Astrocyte (in vitro differentiated cells and primary cell): Measurements from ENCODE around the gene HOXB4. TPM values are rescaled to one million over a fixed set of nuclear protein-coding genes. Genes with fewer than 3 reads are reported as not detected.
A peak's percentile ranks its signal among the peaks of the same experiment; 100 is the strongest.

Experiments used
- DNase-seq: peaks from one replicate; pipeline ENCODE4 v3.0.0-alpha.2; 2010; ENCODE audit warnings: low read depth
- FAIRE-seq: peaks from 2 replicates; lab custom pipeline; 2011; peaks lifted over from hg19 to GRCh38; lab: Jason Lieb, UNC
- H2AFZ ChIP-seq: 2 replicates; pipeline ENCODE4 v1.6.0; 2012; ENCODE audit warnings: low read depth, low read length, inconsistent platforms
- H3K27ac ChIP-seq: 2 replicates; pipeline ENCODE4 v1.5.1; 2011; ENCODE audit warnings: low read depth, low read length, inconsistent platforms
- H3K27me3 ChIP-seq: 2 replicates; pipeline ENCODE4 v1.6.0; 2011; ENCODE audit warnings: low read length, inconsistent platforms; ENCODE audit not compliant: insufficient read depth
- H3K36me3 ChIP-seq: 2 replicates; pipeline ENCODE4 v1.5.1; 2011; ENCODE audit warnings: low read length, inconsistent platforms; ENCODE audit not compliant: insufficient read depth
- H3K4me1 ChIP-seq: 2 replicates; pipeline ENCODE4 v1.5.1; 2011; ENCODE audit warnings: low read length, inconsistent platforms; ENCODE audit not compliant: insufficient read depth
- H3K4me2 ChIP-seq: 2 replicates; pipeline ENCODE4 v1.6.0; 2012; ENCODE audit warnings: low read length, inconsistent platforms
- H3K4me3 ChIP-seq: 2 replicates; pipeline ENCODE4 v1.5.1; 2011; ENCODE audit warnings: low read depth, mild to moderate bottlenecking, low read length, inconsistent platforms; ENCODE audit not compliant: insufficient read depth
- H3K79me2 ChIP-seq: 2 replicates; pipeline ENCODE4 v1.6.0; 2012; ENCODE audit warnings: mild to moderate bottlenecking, low read length, inconsistent platforms; ENCODE audit not compliant: insufficient read depth
- H3K9ac ChIP-seq: 2 replicates; pipeline ENCODE4 v1.6.0; 2012; ENCODE audit warnings: mild to moderate bottlenecking, low read length, inconsistent platforms
- H3K9me3 ChIP-seq: 2 replicates; pipeline ENCODE4 v1.5.1; 2012; ENCODE audit warnings: low read depth, mild to moderate bottlenecking, low read length, inconsistent platforms; ENCODE audit not compliant: insufficient read depth
- H4K20me1 ChIP-seq: 2 replicates; pipeline ENCODE4 v1.6.0; 2012; ENCODE audit warnings: low read length, inconsistent platforms; ENCODE audit not compliant: insufficient read depth
- H3K27ac Mint-ChIP-seq: one replicate; pipeline ENCODE4 v1.8.0; 2021; ENCODE audit warnings: mild to moderate bottlenecking, mixed read lengths; ENCODE audit not compliant: unreplicated experiment
- H3K27me3 Mint-ChIP-seq: one replicate; pipeline ENCODE4 v1.8.0; 2021; ENCODE audit warnings: low read depth, mixed read lengths; ENCODE audit not compliant: unreplicated experiment
- H3K36me3 Mint-ChIP-seq: one replicate; pipeline ENCODE4 v1.8.0; 2021; ENCODE audit warnings: low read depth, mixed read lengths; ENCODE audit not compliant: unreplicated experiment
- H3K4me1 Mint-ChIP-seq: one replicate; pipeline ENCODE4 v1.8.0; 2021; ENCODE audit warnings: low read depth, mixed read lengths; ENCODE audit not compliant: unreplicated experiment
- H3K4me3 Mint-ChIP-seq: one replicate; pipeline ENCODE4 v1.8.0; 2021; ENCODE audit warnings: mild to moderate bottlenecking, moderate library complexity, mixed read lengths; ENCODE audit not compliant: unreplicated experiment
- H3K9me3 Mint-ChIP-seq: one replicate; pipeline ENCODE4 v1.8.0; 2021; ENCODE audit warnings: mild to moderate bottlenecking, mixed read lengths; ENCODE audit not compliant: unreplicated experiment
- CTCF ChIP-seq: IDR thresholded peaks from 2 replicates; pipeline ENCODE4 v1.5.1; 2011; ENCODE audit warnings: low read depth, mild to moderate bottlenecking, inconsistent platforms, low read length, moderate library complexity; ENCODE audit not compliant: insufficient read depth
- EZH2 ChIP-seq: IDR thresholded peaks from 2 replicates; pipeline ENCODE4 v1.6.1; 2012; ENCODE audit warnings: mild to moderate bottlenecking, low read length, inconsistent platforms; ENCODE audit not compliant: insufficient read depth
- total RNA-seq: library from RNA; stranded (reverse); gene quantifications from 2 replicates; pipeline ENCODE4 v1.2.1, GENCODE V29; 2021

Gene HOXB4
- total RNA-seq, 1 donor from 2014 or later: not detected

- Histone ChIP-seq H3K4me1 (peaks cover 4% of the 10 kb centered on the region), H3K4me2 (no peak overlapping the region), H3K79me2 (no peaks in the 10 kb centered on the region), H3K27ac (no peak overlapping the region), H3K9ac (no peak overlapping the region), H3K27me3 (peaks cover 85% of the 10 kb centered on the region), H2AFZ (no peak overlapping the region), H3K4me3 (no peak overlapping the region), H4K20me1 (peaks cover 24% of the 10 kb centered on the region), H3K36me3 (no peaks in the 10 kb centered on the region), H3K9me3 (peaks cover 3% of the 10 kb centered on the region)
- peaks cover 31% of the 10 kb centered on the region for H3K9me3 Mint-ChIP-seq
- no peak overlapping the region for H3K4me3 Mint-ChIP-seq
- TF ChIP-seq EZH2: peak; percentile 34
- no peak for TF ChIP-seq CTCF
- FAIRE-seq (no peak), DNase-seq (no peak)
- peaks cover 79% of the 10 kb centered on the region for H3K27me3 Mint-ChIP-seq
- no peak overlapping the region for H3K27ac Mint-ChIP-seq
- no peaks in the 10 kb centered on the region for H3K4me1 Mint-ChIP-seq
- H3K36me3 Mint-ChIP-seq: no peaks in the 10 kb centered on the region
Observed at GRCh38 chr17:48611681-48612455, 33.7 kb upstream of the HOXB4 start.

- H3K27ac ChIP-seq: no peak overlapping the region
- no peaks in the 10 kb centered on the region for H3K36me3 ChIP-seq
- H3K9ac ChIP-seq: no peak overlapping the region
- no peaks in the 10 kb centered on the region for H3K4me1 Mint-ChIP-seq
- H3K4me3 ChIP-seq: no peak overlapping the region
- H3K36me3 Mint-ChIP-seq: no peaks in the 10 kb centered on the region
- peaks cover 4% of the 10 kb centered on the region for H3K4me1 ChIP-seq
- no peak for TF ChIP-seq EZH2
- TF ChIP-seq CTCF: no peak
- H3K4me3 Mint-ChIP-seq: no peak overlapping the region
- H3K9me3 ChIP-seq: peaks cover 3% of the 10 kb centered on the region
- H3K27ac Mint-ChIP-seq: peak overlapping the region; percentile 62
- H3K27me3 ChIP-seq: peaks cover 85% of the 10 kb centered on the region
- peaks cover 79% of the 10 kb centered on the region for H3K27me3 Mint-ChIP-seq
- H3K79me2 ChIP-seq: no peaks in the 10 kb centered on the region
- peak overlapping the region; percentile 74 for H3K4me2 ChIP-seq
- DNase-seq (no peak), FAIRE-seq (no peak)
- no peak overlapping the region for H2AFZ ChIP-seq
- H3K9me3 Mint-ChIP-seq: peaks cover 34% of the 10 kb centered on the region
- H4K20me1 ChIP-seq: peaks cover 22% of the 10 kb centered on the region
Observed at GRCh38 chr17:48611213-48611612, 33.1 kb upstream of the HOXB4 start.
